HK-2 (cell line): ENCODE results near the gene LEMD3.

Experiments
- DNase-seq: peaks from one replicate; pipeline ENCODE4 v3.0.0-alpha.2; 2018; ENCODE audit not compliant: unreplicated experiment

The LEMD3 gene

GRCh38 chr12:65169320-65170208 lies at the start of gene LEMD3:
TSS of gene LEMD3 (plus strand) at chr12:65169583. CDS start at chr12:65169597, 14 bp downstream.
- peak; percentile 89 for DNase-seq

- peak; percentile 12 for DNase-seq
Measured at GRCh38 chr12:65121049-65121955, 48.1 kb upstream of the LEMD3 start, which contains the start of gene WIF1. TSS of gene WIF1 (minus strand) at chr12:65121305. CDS start at chr12:65121191, 114 bp downstream.

- no peak for DNase-seq
Measured at GRCh38 chr12:65121956-65122469, 47.4 kb upstream of the LEMD3 start.

GRCh38 chr12:65122703-65123102 lies 46.7 kb upstream of the LEMD3 start:
- no peak for DNase-seq

- no peak for DNase-seq
Measured at GRCh38 chr12:65123435-65124063, 45.8 kb upstream of the LEMD3 start.

- no peak for DNase-seq
Measured at GRCh38 chr12:65125247-65125646, 44.1 kb upstream of the LEMD3 start.

- DNase-seq, result no peak
Measured at GRCh38 chr12:65125975-65126374, 43.4 kb upstream of the LEMD3 start.

- no peak for DNase-seq
Measured at GRCh38 chr12:65126482-65126881, 42.9 kb upstream of the LEMD3 start.

- DNase-seq, result no peak
Measured at GRCh38 chr12:65133879-65134278, 35.5 kb upstream of the LEMD3 start.

GRCh38 chr12:65139389-65139788 lies 30.0 kb upstream of the LEMD3 start:
- no peak for DNase-seq

GRCh38 chr12:65140738-65141137 lies 28.6 kb upstream of the LEMD3 start:
- no peak for DNase-seq

- no peak for DNase-seq
Measured at GRCh38 chr12:65147312-65147905, 22.0 kb upstream of the LEMD3 start.

- no peak for DNase-seq
Measured at GRCh38 chr12:65152012-65152411, 17.4 kb upstream of the LEMD3 start.

- DNase-seq, result no peak
Measured at GRCh38 chr12:65152596-65152995, 16.8 kb upstream of the LEMD3 start.

- no peak for DNase-seq
Measured at GRCh38 chr12:65155784-65156183, 13.6 kb upstream of the LEMD3 start.

GRCh38 chr12:65156366-65156841 lies 13.0 kb upstream of the LEMD3 start:
- DNase-seq, result no peak

- DNase-seq, result no peak
Measured at GRCh38 chr12:65157091-65157490, 12.3 kb upstream of the LEMD3 start.

- no peak for DNase-seq
Measured at GRCh38 chr12:65162609-65163008, 6.8 kb upstream of the LEMD3 start.

GRCh38 chr12:65164244-65164643 lies 5.1 kb upstream of the LEMD3 start:
- no peak for DNase-seq

- no peak for DNase-seq
Measured at GRCh38 chr12:65164774-65165173, 4.6 kb upstream of the LEMD3 start.

GRCh38 chr12:65168681-65169319 lies 583 bp upstream of the LEMD3 start:
- DNase-seq, result no peak
